WTC11 (cell line): ENCODE data around the gene AVL9. TPM values are rescaled to one million over a fixed set of nuclear protein-coding genes. Genes with fewer than 3 reads are reported as not detected.

ENCODE experiments used
- ATAC-seq: fragments of 200-7000 bp; cut with Tn5 transposase; 2 replicates; pipeline ENCODE4 v1.10.0; 2021; ENCODE audit warnings: mild to moderate bottlenecking, moderate library complexity
- CTCF ChIA-PET: fragments of 300-600 bp; sonication (Branson Sonifier 250); formaldehyde crosslinking; loops from one replicate; lab custom pipeline; 2021; ENCODE audit warnings: antibody characterized with exemption; lab: Charles Lee
- POLR2A ChIA-PET: fragments of 350-600 bp; sonication (Branson Sonifier 250); formaldehyde crosslinking; loops from one replicate; lab custom pipeline; 2021; ENCODE audit warnings: antibody characterized with exemption; lab: Charles Lee
- DNase-seq: peaks from one replicate; pipeline ENCODE4 v3.0.0; 2021; ENCODE audit warnings: low spot score
- H3K27ac Mint-ChIP-seq: 2 replicates; pipeline ENCODE4 v1.8.0; 2021; ENCODE audit warnings: mixed read lengths
- H3K27me3 Mint-ChIP-seq: 2 replicates; pipeline ENCODE4 v1.8.0; 2021; ENCODE audit warnings: low read depth, mild to moderate bottlenecking, moderate library complexity, mixed read lengths
- H3K36me3 Mint-ChIP-seq: 2 replicates; pipeline ENCODE4 v1.8.0; 2021; ENCODE audit warnings: mixed read lengths
- H3K4me1 Mint-ChIP-seq: 2 replicates; pipeline ENCODE4 v1.8.0; 2022; ENCODE audit warnings: mixed read lengths
- H3K4me3 Mint-ChIP-seq: 2 replicates; pipeline ENCODE4 v1.8.0; 2021; ENCODE audit warnings: mild to moderate bottlenecking, moderate library complexity, mixed read lengths
- H3K9me3 Mint-ChIP-seq: 2 replicates; pipeline ENCODE4 v1.8.0; 2021; ENCODE audit warnings: mixed read lengths
- CBFB ChIP-seq: sonication (generic); formaldehyde crosslinking; IDR thresholded peaks from 2 replicates; pipeline ENCODE4 v1.8.1; 2022; ENCODE audit warnings: mild to moderate bottlenecking, low read depth, missing genetic modification reagents
- CREB1 ChIP-seq: sonication (generic); formaldehyde crosslinking; IDR thresholded peaks from 2 replicates; pipeline ENCODE4 v1.8.0; 2023; ENCODE audit warnings: mild to moderate bottlenecking, missing genetic modification reagents
- CREM ChIP-seq: sonication (generic); formaldehyde crosslinking; IDR thresholded peaks from 2 replicates; pipeline ENCODE4 v1.8.1; 2022; ENCODE audit warnings: mild to moderate bottlenecking, missing genetic modification reagents, moderate library complexity
- FOXJ3 ChIP-seq: sonication (generic); formaldehyde crosslinking; IDR thresholded peaks from 2 replicates; pipeline ENCODE4 v1.9.0; 2021; ENCODE audit warnings: missing genetic modification reagents, mild to moderate bottlenecking, borderline replicate concordance
- MXD4 ChIP-seq: fragments of 250-450 bp; sonication (Bioruptor Pico); IDR thresholded peaks from 2 replicates; pipeline ENCODE4 v1.8.0; 2021; ENCODE audit warnings: mild to moderate bottlenecking, moderate library complexity, borderline replicate concordance
- NFE2L1 ChIP-seq: sonication (generic); formaldehyde crosslinking; IDR thresholded peaks from 2 replicates; pipeline ENCODE4 v1.8.1; 2023; ENCODE audit warnings: missing genetic modification reagents
- SMAD4 ChIP-seq: sonication (generic); formaldehyde crosslinking; IDR thresholded peaks from 2 replicates; pipeline ENCODE4 v1.8.0; 2022; ENCODE audit warnings: mild to moderate bottlenecking, missing genetic modification reagents
- SOX15 ChIP-seq: fragments of 250-450 bp; sonication (Bioruptor Pico); IDR thresholded peaks from 2 replicates; pipeline ENCODE4 v1.9.0; 2021; ENCODE audit warnings: mild to moderate bottlenecking
- SP1 ChIP-seq: sonication (generic); formaldehyde crosslinking; conservative IDR thresholded peaks from 2 replicates; pipeline ENCODE4 v1.8.1; 2022; ENCODE audit warnings: missing genetic modification reagents
- ZNF263 ChIP-seq: sonication (generic); formaldehyde crosslinking; IDR thresholded peaks from 2 replicates; pipeline ENCODE4 v1.8.1; 2022; ENCODE audit warnings: low read depth, mild to moderate bottlenecking, moderate library complexity, missing genetic modification reagents
- ZNF396 ChIP-seq: fragments of 250-450 bp; sonication (Bioruptor Pico); IDR thresholded peaks from 2 replicates; pipeline ENCODE4 v1.8.0; 2021; ENCODE audit warnings: mild to moderate bottlenecking, moderate library complexity, borderline replicate concordance
- total RNA-seq: library from RNA; stranded (reverse); gene quantifications from 3 replicates; pipeline ENCODE4 v1.2.3, GENCODE V29; 2021
- TF ChIP-seq, protein P1 (sequence below): fragments of 250-450 bp; sonication (Bioruptor Pico); IDR thresholded peaks from 2 replicates; pipeline ENCODE4 v1.9.0; 2021; ENCODE audit warnings: mild to moderate bottlenecking
- TF ChIP-seq, protein P2 (sequence below): fragments of 250-450 bp; sonication (Bioruptor Pico); IDR thresholded peaks from 2 replicates; pipeline ENCODE4 v1.9.0; 2021; ENCODE audit warnings: mild to moderate bottlenecking, borderline replicate concordance
- TF ChIP-seq, protein P3 (sequence below): fragments of 250-450 bp; sonication (Bioruptor Pico); IDR thresholded peaks from 2 replicates; pipeline ENCODE4 v1.9.0; 2021; ENCODE audit warnings: mild to moderate bottlenecking
- TF ChIP-seq, protein P4 (sequence below): sonication (generic); formaldehyde crosslinking; conservative IDR thresholded peaks from 2 replicates; pipeline ENCODE4 v1.8.1; 2023; ENCODE audit warnings: mild to moderate bottlenecking, low read depth, missing genetic modification reagents, moderate library complexity
- TF ChIP-seq, protein P5 (sequence below): sonication (generic); formaldehyde crosslinking; IDR thresholded peaks from 2 replicates; pipeline ENCODE4 v1.8.1; 2022; ENCODE audit warnings: missing genetic modification reagents, borderline replicate concordance
- TF ChIP-seq, protein P6 (sequence below): sonication (generic); formaldehyde crosslinking; IDR thresholded peaks from 2 replicates; pipeline ENCODE4 v1.8.1; 2023; ENCODE audit warnings: mild to moderate bottlenecking, missing genetic modification reagents
- TF ChIP-seq, protein P7 (sequence below): sonication (generic); formaldehyde crosslinking; IDR thresholded peaks from 2 replicates; pipeline ENCODE4 v1.8.1; 2023; ENCODE audit warnings: mild to moderate bottlenecking, moderate library complexity, missing genetic modification reagents
- TF ChIP-seq, protein P8 (sequence below): fragments of 250-450 bp; sonication (Bioruptor Pico); IDR thresholded peaks from 2 replicates; pipeline ENCODE4 v2.1.2; 2022; ENCODE audit warnings: mild to moderate bottlenecking, moderate library complexity

The AVL9 gene
- total RNA-seq, 1 experiment from 2014 or later: 55.6 TPM

DNA sequence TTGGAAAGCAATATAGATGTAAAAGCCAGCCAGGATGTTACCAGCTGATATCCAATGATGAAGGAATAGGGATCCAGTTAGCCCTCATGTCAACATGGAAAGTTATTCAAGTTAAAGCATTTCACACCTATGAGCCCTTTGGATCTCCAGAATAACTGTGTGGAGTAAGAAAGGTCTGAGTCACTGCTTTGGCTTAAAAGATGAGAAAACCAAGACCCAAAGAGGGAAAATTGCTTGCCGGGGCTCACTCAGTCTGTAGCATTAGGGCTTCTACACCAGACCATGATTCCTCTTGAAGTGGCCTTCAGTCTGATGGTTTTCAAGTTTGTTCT is 17.7 kb upstream of the AVL9 start:
- no peak for TF ChIP-seq CREM (CRISPR knock-in tag)
- TF ChIP-seq, protein P1, sequence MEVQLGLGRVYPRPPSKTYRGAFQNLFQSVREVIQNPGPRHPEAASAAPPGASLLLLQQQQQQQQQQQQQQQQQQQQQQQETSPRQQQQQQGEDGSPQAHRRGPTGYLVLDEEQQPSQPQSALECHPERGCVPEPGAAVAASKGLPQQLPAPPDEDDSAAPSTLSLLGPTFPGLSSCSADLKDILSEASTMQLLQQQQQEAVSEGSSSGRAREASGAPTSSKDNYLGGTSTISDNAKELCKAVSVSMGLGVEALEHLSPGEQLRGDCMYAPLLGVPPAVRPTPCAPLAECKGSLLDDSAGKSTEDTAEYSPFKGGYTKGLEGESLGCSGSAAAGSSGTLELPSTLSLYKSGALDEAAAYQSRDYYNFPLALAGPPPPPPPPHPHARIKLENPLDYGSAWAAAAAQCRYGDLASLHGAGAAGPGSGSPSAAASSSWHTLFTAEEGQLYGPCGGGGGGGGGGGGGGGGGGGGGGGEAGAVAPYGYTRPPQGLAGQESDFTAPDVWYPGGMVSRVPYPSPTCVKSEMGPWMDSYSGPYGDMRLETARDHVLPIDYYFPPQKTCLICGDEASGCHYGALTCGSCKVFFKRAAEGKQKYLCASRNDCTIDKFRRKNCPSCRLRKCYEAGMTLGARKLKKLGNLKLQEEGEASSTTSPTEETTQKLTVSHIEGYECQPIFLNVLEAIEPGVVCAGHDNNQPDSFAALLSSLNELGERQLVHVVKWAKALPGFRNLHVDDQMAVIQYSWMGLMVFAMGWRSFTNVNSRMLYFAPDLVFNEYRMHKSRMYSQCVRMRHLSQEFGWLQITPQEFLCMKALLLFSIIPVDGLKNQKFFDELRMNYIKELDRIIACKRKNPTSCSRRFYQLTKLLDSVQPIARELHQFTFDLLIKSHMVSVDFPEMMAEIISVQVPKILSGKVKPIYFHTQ: no peak
- no peak for TF ChIP-seq FOXJ3 (CRISPR knock-in tag)
- TF ChIP-seq SMAD4 (CRISPR knock-in tag): no peak
- no peak for TF ChIP-seq ZNF396 (CRISPR knock-in tag)
- no peak for TF ChIP-seq SOX15
- TF ChIP-seq, protein P2, sequence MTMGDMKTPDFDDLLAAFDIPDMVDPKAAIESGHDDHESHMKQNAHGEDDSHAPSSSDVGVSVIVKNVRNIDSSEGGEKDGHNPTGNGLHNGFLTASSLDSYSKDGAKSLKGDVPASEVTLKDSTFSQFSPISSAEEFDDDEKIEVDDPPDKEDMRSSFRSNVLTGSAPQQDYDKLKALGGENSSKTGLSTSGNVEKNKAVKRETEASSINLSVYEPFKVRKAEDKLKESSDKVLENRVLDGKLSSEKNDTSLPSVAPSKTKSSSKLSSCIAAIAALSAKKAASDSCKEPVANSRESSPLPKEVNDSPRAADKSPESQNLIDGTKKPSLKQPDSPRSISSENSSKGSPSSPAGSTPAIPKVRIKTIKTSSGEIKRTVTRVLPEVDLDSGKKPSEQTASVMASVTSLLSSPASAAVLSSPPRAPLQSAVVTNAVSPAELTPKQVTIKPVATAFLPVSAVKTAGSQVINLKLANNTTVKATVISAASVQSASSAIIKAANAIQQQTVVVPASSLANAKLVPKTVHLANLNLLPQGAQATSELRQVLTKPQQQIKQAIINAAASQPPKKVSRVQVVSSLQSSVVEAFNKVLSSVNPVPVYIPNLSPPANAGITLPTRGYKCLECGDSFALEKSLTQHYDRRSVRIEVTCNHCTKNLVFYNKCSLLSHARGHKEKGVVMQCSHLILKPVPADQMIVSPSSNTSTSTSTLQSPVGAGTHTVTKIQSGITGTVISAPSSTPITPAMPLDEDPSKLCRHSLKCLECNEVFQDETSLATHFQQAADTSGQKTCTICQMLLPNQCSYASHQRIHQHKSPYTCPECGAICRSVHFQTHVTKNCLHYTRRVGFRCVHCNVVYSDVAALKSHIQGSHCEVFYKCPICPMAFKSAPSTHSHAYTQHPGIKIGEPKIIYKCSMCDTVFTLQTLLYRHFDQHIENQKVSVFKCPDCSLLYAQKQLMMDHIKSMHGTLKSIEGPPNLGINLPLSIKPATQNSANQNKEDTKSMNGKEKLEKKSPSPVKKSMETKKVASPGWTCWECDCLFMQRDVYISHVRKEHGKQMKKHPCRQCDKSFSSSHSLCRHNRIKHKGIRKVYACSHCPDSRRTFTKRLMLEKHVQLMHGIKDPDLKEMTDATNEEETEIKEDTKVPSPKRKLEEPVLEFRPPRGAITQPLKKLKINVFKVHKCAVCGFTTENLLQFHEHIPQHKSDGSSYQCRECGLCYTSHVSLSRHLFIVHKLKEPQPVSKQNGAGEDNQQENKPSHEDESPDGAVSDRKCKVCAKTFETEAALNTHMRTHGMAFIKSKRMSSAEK (CRISPR knock-in tag): no peak
- TF ChIP-seq, protein P3, sequence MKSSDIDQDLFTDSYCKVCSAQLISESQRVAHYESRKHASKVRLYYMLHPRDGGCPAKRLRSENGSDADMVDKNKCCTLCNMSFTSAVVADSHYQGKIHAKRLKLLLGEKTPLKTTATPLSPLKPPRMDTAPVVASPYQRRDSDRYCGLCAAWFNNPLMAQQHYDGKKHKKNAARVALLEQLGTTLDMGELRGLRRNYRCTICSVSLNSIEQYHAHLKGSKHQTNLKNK: no peak
- TF ChIP-seq, protein P4, sequence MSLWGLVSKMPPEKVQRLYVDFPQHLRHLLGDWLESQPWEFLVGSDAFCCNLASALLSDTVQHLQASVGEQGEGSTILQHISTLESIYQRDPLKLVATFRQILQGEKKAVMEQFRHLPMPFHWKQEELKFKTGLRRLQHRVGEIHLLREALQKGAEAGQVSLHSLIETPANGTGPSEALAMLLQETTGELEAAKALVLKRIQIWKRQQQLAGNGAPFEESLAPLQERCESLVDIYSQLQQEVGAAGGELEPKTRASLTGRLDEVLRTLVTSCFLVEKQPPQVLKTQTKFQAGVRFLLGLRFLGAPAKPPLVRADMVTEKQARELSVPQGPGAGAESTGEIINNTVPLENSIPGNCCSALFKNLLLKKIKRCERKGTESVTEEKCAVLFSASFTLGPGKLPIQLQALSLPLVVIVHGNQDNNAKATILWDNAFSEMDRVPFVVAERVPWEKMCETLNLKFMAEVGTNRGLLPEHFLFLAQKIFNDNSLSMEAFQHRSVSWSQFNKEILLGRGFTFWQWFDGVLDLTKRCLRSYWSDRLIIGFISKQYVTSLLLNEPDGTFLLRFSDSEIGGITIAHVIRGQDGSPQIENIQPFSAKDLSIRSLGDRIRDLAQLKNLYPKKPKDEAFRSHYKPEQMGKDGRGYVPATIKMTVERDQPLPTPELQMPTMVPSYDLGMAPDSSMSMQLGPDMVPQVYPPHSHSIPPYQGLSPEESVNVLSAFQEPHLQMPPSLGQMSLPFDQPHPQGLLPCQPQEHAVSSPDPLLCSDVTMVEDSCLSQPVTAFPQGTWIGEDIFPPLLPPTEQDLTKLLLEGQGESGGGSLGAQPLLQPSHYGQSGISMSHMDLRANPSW (CRISPR knock-in tag): no peak
- TF ChIP-seq, protein P5, sequence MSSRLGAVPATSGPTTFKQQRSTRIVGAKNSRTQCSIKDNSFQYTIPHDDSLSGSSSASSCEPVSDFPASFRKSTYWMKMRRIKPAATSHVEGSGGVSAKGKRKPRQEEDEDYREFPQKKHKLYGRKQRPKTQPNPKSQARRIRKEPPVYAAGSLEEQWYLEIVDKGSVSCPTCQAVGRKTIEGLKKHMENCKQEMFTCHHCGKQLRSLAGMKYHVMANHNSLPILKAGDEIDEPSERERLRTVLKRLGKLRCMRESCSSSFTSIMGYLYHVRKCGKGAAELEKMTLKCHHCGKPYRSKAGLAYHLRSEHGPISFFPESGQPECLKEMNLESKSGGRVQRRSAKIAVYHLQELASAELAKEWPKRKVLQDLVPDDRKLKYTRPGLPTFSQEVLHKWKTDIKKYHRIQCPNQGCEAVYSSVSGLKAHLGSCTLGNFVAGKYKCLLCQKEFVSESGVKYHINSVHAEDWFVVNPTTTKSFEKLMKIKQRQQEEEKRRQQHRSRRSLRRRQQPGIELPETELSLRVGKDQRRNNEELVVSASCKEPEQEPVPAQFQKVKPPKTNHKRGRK: no peak
- no peak for TF ChIP-seq MXD4 (CRISPR knock-in tag)
- TF ChIP-seq CBFB (CRISPR knock-in tag): no peak
- no peak for TF ChIP-seq SP1 (CRISPR knock-in tag)
- TF ChIP-seq NFE2L1 (CRISPR knock-in tag): no peak
- TF ChIP-seq, protein P6, sequence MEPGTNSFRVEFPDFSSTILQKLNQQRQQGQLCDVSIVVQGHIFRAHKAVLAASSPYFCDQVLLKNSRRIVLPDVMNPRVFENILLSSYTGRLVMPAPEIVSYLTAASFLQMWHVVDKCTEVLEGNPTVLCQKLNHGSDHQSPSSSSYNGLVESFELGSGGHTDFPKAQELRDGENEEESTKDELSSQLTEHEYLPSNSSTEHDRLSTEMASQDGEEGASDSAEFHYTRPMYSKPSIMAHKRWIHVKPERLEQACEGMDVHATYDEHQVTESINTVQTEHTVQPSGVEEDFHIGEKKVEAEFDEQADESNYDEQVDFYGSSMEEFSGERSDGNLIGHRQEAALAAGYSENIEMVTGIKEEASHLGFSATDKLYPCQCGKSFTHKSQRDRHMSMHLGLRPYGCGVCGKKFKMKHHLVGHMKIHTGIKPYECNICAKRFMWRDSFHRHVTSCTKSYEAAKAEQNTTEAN (CRISPR knock-in tag): no peak
- TF ChIP-seq, protein P7, sequence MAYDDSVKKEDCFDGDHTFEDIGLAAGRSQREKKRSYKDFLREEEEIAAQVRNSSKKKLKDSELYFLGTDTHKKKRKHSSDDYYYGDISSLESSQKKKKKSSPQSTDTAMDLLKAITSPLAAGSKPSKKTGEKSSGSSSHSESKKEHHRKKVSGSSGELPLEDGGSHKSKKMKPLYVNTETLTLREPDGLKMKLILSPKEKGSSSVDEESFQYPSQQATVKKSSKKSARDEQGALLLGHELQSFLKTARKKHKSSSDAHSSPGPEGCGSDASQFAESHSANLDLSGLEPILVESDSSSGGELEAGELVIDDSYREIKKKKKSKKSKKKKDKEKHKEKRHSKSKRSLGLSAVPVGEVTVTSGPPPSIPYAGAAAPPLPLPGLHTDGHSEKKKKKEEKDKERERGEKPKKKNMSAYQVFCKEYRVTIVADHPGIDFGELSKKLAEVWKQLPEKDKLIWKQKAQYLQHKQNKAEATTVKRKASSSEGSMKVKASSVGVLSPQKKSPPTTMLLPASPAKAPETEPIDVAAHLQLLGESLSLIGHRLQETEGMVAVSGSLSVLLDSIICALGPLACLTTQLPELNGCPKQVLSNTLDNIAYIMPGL (CRISPR knock-in tag): no peak
- TF ChIP-seq ZNF263: no peak
- TF ChIP-seq, protein P8, sequence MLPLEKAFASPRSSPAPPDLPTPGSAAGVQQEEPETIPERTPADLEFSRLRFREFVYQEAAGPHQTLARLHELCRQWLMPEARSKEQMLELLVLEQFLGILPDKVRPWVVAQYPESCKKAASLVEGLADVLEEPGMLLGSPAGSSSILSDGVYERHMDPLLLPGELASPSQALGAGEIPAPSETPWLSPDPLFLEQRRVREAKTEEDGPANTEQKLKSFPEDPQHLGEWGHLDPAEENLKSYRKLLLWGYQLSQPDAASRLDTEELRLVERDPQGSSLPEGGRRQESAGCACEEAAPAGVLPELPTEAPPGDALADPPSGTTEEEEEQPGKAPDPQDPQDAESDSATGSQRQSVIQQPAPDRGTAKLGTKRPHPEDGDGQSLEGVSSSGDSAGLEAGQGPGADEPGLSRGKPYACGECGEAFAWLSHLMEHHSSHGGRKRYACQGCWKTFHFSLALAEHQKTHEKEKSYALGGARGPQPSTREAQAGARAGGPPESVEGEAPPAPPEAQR (CRISPR knock-in tag): no peak
- TF ChIP-seq CREB1 (CRISPR knock-in tag): no peak
- TF ChIP-seq, all 79 proteins: peak for 0
- DNase-seq: no peak
- H3K36me3 Mint-ChIP-seq: no peaks in the 10 kb centered on the region
- no peaks in the 10 kb centered on the region for H3K9me3 Mint-ChIP-seq
- H3K4me1 Mint-ChIP-seq: no peaks in the 10 kb centered on the region
- no peaks in the 10 kb centered on the region; the same call in 1 of the 2 replicates for H3K27me3 Mint-ChIP-seq
- ATAC-seq: no peak
- CTCF ChIA-PET: no interaction called here
- no peak overlapping the region for H3K4me3 Mint-ChIP-seq
- POLR2A ChIA-PET: no interaction called here
- no peak overlapping the region for H3K27ac Mint-ChIP-seq
